Trophoblast cell (in vitro differentiated cells and primary cell): ENCODE measurements around the gene EXOC4.

Source experiments
- DNase-seq, 2 donors: peaks; one replicate each; pipeline ENCODE4 v3.0.0-alpha.2; 2016
- H2AFZ ChIP-seq: 2 replicates; pipeline ENCODE4 v1.6.1; 2013; ENCODE audit warnings: low read length, moderate library complexity, mild to moderate bottlenecking; ENCODE audit not compliant: insufficient read depth, poor library complexity
- H2AK5ac ChIP-seq: 2 replicates; pipeline ENCODE4 v1.6.1; 2013; ENCODE audit warnings: mild to moderate bottlenecking, low read length
- H2BK120ac ChIP-seq: 2 replicates; pipeline ENCODE4 v1.6.1; 2013; ENCODE audit warnings: low read length, mild to moderate bottlenecking, moderate library complexity; ENCODE audit not compliant: insufficient read depth, poor library complexity
- H2BK12ac ChIP-seq: 2 replicates; pipeline ENCODE4 v1.6.1; 2013; ENCODE audit warnings: mild to moderate bottlenecking, low read length, moderate library complexity
- H2BK5ac ChIP-seq: 2 replicates; pipeline ENCODE4 v1.6.1; 2013; ENCODE audit warnings: low read length, low read depth, moderate library complexity, mild to moderate bottlenecking; ENCODE audit not compliant: poor library complexity
- H3K14ac ChIP-seq: 2 replicates; pipeline ENCODE4 v1.6.1; 2013; ENCODE audit warnings: mild to moderate bottlenecking, low read length
- H3K18ac ChIP-seq: 2 replicates; pipeline ENCODE4 v1.6.1; 2013; ENCODE audit warnings: mild to moderate bottlenecking, low read length
- H3K23ac ChIP-seq: 2 replicates; pipeline ENCODE4 v1.6.1; 2013; ENCODE audit warnings: low read length
- H3K27ac ChIP-seq: 2 replicates; pipeline ENCODE4 v1.5.1; 2013; ENCODE audit warnings: low read depth, mild to moderate bottlenecking, inconsistent platforms, low read length, moderate library complexity
- H3K27me3 ChIP-seq: 2 replicates; pipeline ENCODE4 v1.6.1; 2013; ENCODE audit warnings: inconsistent platforms, mild to moderate bottlenecking, low read length, moderate library complexity; ENCODE audit not compliant: insufficient read depth
- H3K36me3 ChIP-seq, 2 experiments: 1 replicate in 1 of 2; 2 replicates in 1 of 2; pipeline ENCODE4 v1.6.1; 2013; ENCODE audit warnings: low read length in 2 of 2, mild to moderate bottlenecking in 2 of 2, moderate library complexity in 1 of 2; ENCODE audit not compliant: insufficient read depth in 2 of 2, control insufficient read depth in 1 of 2
- H3K4ac ChIP-seq: 2 replicates; pipeline ENCODE4 v1.6.1; 2013; ENCODE audit warnings: low read depth, mild to moderate bottlenecking, low read length, moderate library complexity
- H3K4me1 ChIP-seq, 2 experiments: 1 replicate in 1 of 2; 2 replicates in 1 of 2; pipeline ENCODE4 v1.6.1; 2013; ENCODE audit warnings: low read length in 2 of 2, mild to moderate bottlenecking in 2 of 2, moderate library complexity in 1 of 2; ENCODE audit not compliant: insufficient read depth in 2 of 2, control insufficient read depth in 1 of 2
- H3K4me2 ChIP-seq: 2 replicates; pipeline ENCODE4 v1.6.1; 2013; ENCODE audit warnings: inconsistent platforms, mild to moderate bottlenecking, low read length, moderate library complexity
- H3K4me3 ChIP-seq: 2 replicates; pipeline ENCODE4 v1.5.1; 2013; ENCODE audit warnings: mild to moderate bottlenecking, low read depth, low read length, inconsistent platforms
- H3K79me1 ChIP-seq: one replicate; pipeline ENCODE4 v1.6.1; 2013; ENCODE audit warnings: low read length
- H3K79me2 ChIP-seq: 2 replicates; pipeline ENCODE4 v1.6.1; 2013; ENCODE audit warnings: low read length, mild to moderate bottlenecking; ENCODE audit not compliant: control insufficient read depth, insufficient read depth, poor library complexity
- H3K9ac ChIP-seq: 2 replicates; pipeline ENCODE4 v1.6.1; 2013; ENCODE audit warnings: mild to moderate bottlenecking, low read length
- H3K9me3 ChIP-seq: 2 replicates; pipeline ENCODE4 v1.6.1; 2013; ENCODE audit warnings: low read depth, mild to moderate bottlenecking, control low read depth, inconsistent platforms, low read length; ENCODE audit not compliant: insufficient read depth
- H4K12ac ChIP-seq: 2 replicates; pipeline ENCODE4 v1.6.1; 2013; ENCODE audit warnings: low read depth, mild to moderate bottlenecking, low read length, moderate library complexity
- H4K8ac ChIP-seq: 2 replicates; pipeline ENCODE4 v1.6.1; 2013; ENCODE audit warnings: low read depth, mild to moderate bottlenecking, low read length, moderate library complexity
- H4K91ac ChIP-seq: one replicate; pipeline ENCODE4 v1.6.1; 2013; ENCODE audit warnings: low read depth, mild to moderate bottlenecking, low read length, moderate library complexity
- WGBS: extraction: QIAGEN DNeasy Blood & Tissue Kit; methylation state at CpG from one replicate; pipeline ENCODE4 v1.1.7; 2013; ENCODE audit warnings: missing lambda C conversion rate; ENCODE audit not compliant: insufficient read length, insufficient coverage; ENCODE audit errors: extremely low coverage; 5-methylcytosine and 5-hydroxymethylcytosine counted together

The EXOC4 gene

GRCh38 chr7:133934262-133934976 lies 681.5 kb downstream of the EXOC4 start:
- H3K9me3 ChIP-seq, result no peaks in the 10 kb centered on the region
- H2AFZ ChIP-seq, result no peak overlapping the region
- H3K79me1 ChIP-seq, result no peaks in the 10 kb centered on the region
- H4K91ac ChIP-seq, result no peak overlapping the region
- no peak overlapping the region for H3K18ac ChIP-seq
- no peak overlapping the region for H3K4ac ChIP-seq
- no peak overlapping the region for H3K14ac ChIP-seq
- no peak overlapping the region for H2BK12ac ChIP-seq
- no CpG with 5 or more reads among the region's 9 CpGs for WGBS
- H4K12ac ChIP-seq, result no peak overlapping the region
- no peaks in the 10 kb centered on the region for H3K79me2 ChIP-seq
- no peaks in the 10 kb centered on the region for H3K4me1 ChIP-seq
- no peak overlapping the region for H3K4me3 ChIP-seq
- no peaks in the 10 kb centered on the region for H3K36me3 ChIP-seq
- H3K9ac ChIP-seq, result no peak overlapping the region
- H3K23ac ChIP-seq, result no peak overlapping the region
- H3K27ac ChIP-seq, result no peak overlapping the region
- no peak overlapping the region for H2AK5ac ChIP-seq
- no peaks in the 10 kb centered on the region for H3K27me3 ChIP-seq
- no peak overlapping the region for H3K4me2 ChIP-seq
- H4K8ac ChIP-seq, result no peak overlapping the region
- no peak overlapping the region for H2BK5ac ChIP-seq
- DNase-seq, result no peak
- H2BK120ac ChIP-seq, result no peak overlapping the region

DNA sequence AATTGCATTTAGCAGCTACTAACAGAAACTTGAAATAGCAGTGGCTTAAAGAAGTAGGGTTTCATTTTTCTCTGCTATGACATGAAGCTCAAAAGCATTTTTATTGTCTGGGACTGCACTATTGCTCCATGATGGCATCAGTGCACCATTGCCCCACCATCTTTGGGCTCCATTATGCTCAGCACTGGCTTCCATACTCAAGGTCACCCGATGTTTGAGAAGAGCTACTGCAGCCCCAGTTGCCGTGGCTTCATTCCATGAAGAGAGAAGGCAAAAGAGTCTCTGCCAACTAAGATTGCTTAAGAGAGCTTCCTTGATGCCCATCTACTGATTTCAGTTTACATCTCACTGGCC lies 682.1 kb downstream of the EXOC4 start:
- no peak overlapping the region for H3K18ac ChIP-seq
- no peak overlapping the region for H3K27ac ChIP-seq
- H3K4me1 ChIP-seq, result no peaks in the 10 kb centered on the region
- H3K79me2 ChIP-seq, result no peaks in the 10 kb centered on the region
- H3K4me2 ChIP-seq, result no peak overlapping the region
- no peak overlapping the region for H4K91ac ChIP-seq
- H3K4ac ChIP-seq, result no peak overlapping the region
- H3K23ac ChIP-seq, result no peak overlapping the region
- H3K36me3 ChIP-seq, result no peaks in the 10 kb centered on the region
- no peak overlapping the region for H3K4me3 ChIP-seq
- H2BK12ac ChIP-seq, result no peak overlapping the region
- H2BK120ac ChIP-seq, result no peak overlapping the region
- no peak overlapping the region for H4K8ac ChIP-seq
- no peaks in the 10 kb centered on the region for H3K27me3 ChIP-seq
- H3K79me1 ChIP-seq, result no peaks in the 10 kb centered on the region
- H2AK5ac ChIP-seq, result no peak overlapping the region
- no peak overlapping the region for H3K14ac ChIP-seq
- H4K12ac ChIP-seq, result no peak overlapping the region
- no peak for DNase-seq
- H3K9ac ChIP-seq, result no peak overlapping the region
- H2BK5ac ChIP-seq, result no peak overlapping the region
- H3K9me3 ChIP-seq, result no peaks in the 10 kb centered on the region
- H2AFZ ChIP-seq, result no peak overlapping the region
- WGBS, result no CpG with 5 or more reads among the region's 2 CpGs

GRCh38 chr7:133936074-133936473 lies 683.2 kb downstream of the EXOC4 start:
- H3K9ac ChIP-seq, result no peak overlapping the region
- DNase-seq, result no peak
- H2AFZ ChIP-seq, result no peak overlapping the region
- H3K27me3 ChIP-seq, result no peaks in the 10 kb centered on the region
- no peaks in the 10 kb centered on the region for H3K4me1 ChIP-seq
- H3K4me3 ChIP-seq, result no peak overlapping the region
- no peak overlapping the region for H3K4ac ChIP-seq
- no CpG with 5 or more reads among the region's 7 CpGs for WGBS
- no peak overlapping the region for H4K12ac ChIP-seq
- H3K23ac ChIP-seq, result no peak overlapping the region
- H3K27ac ChIP-seq, result no peak overlapping the region
- no peak overlapping the region for H2BK12ac ChIP-seq
- H3K9me3 ChIP-seq, result no peaks in the 10 kb centered on the region
- H3K18ac ChIP-seq, result no peak overlapping the region
- H3K36me3 ChIP-seq, result no peaks in the 10 kb centered on the region
- no peak overlapping the region for H2AK5ac ChIP-seq
- no peak overlapping the region for H2BK5ac ChIP-seq
- H4K8ac ChIP-seq, result no peak overlapping the region
- no peak overlapping the region for H2BK120ac ChIP-seq
- H3K79me2 ChIP-seq, result no peaks in the 10 kb centered on the region
- H3K79me1 ChIP-seq, result no peaks in the 10 kb centered on the region
- H4K91ac ChIP-seq, result no peak overlapping the region
- no peak overlapping the region for H3K14ac ChIP-seq
- no peak overlapping the region for H3K4me2 ChIP-seq

- H3K23ac ChIP-seq, result no peak overlapping the region
- H3K27ac ChIP-seq, result no peak overlapping the region
- H4K8ac ChIP-seq, result no peak overlapping the region
- no peak for DNase-seq
- H3K4me1 ChIP-seq, result no peaks in the 10 kb centered on the region
- H4K91ac ChIP-seq, result no peak overlapping the region
- no peaks in the 10 kb centered on the region for H3K36me3 ChIP-seq
- H3K27me3 ChIP-seq, result no peaks in the 10 kb centered on the region
- no peaks in the 10 kb centered on the region for H3K79me2 ChIP-seq
- no peak overlapping the region for H3K18ac ChIP-seq
- no peaks in the 10 kb centered on the region for H3K79me1 ChIP-seq
- WGBS, result no CpG with 5 or more reads among the region's 6 CpGs
- H3K14ac ChIP-seq, result no peak overlapping the region
- no peak overlapping the region for H2AFZ ChIP-seq
- H3K4me3 ChIP-seq, result no peak overlapping the region
- no peak overlapping the region for H4K12ac ChIP-seq
- H2BK12ac ChIP-seq, result no peak overlapping the region
- no peak overlapping the region for H2BK5ac ChIP-seq
- H3K9ac ChIP-seq, result no peak overlapping the region
- no peak overlapping the region for H3K4ac ChIP-seq
- H3K4me2 ChIP-seq, result no peak overlapping the region
- H2BK120ac ChIP-seq, result no peak overlapping the region
- H3K9me3 ChIP-seq, result no peaks in the 10 kb centered on the region
- no peak overlapping the region for H2AK5ac ChIP-seq
Measured at GRCh38 chr7:133937786-133938185, 684.9 kb downstream of the EXOC4 start.
